Activated CD8-positive, alpha-beta T cell treated with anti-CD3 and anti-CD28 coated beads, Interleukin-2, amount 10 ng/mL, durations not matched to agents 7 days and 5 days (primary cell): ENCODE data around the gene STK40. TPM values are rescaled to one million over a fixed set of nuclear protein-coding genes. Genes with fewer than 3 reads are reported as not detected.

ENCODE experiments used
- ATAC-seq: fragments of 150-1000 bp; cut with Tn5 transposase; one replicate; pipeline ENCODE4 v1.10.0; 2021; ENCODE audit warnings: moderate library complexity
- CTCF ChIA-PET: fragments of 350-600 bp; sonication (Branson Sonifier 250); formaldehyde crosslinking; loops from one replicate; lab custom pipeline; 2021; ENCODE audit warnings: antibody characterized with exemption; lab: Charles Lee
- POLR2A ChIA-PET: fragments of 350-600 bp; sonication (Branson Sonifier 250); formaldehyde crosslinking; loops from one replicate; lab custom pipeline; 2021; ENCODE audit warnings: antibody characterized with exemption; lab: Charles Lee
- DNase-seq: peaks from one replicate; pipeline ENCODE4 v3.0.0-alpha.2; 2020
- H3K27ac Mint-ChIP-seq: one replicate; pipeline ENCODE4 v1.8.0; 2021; ENCODE audit warnings: mild to moderate bottlenecking, mixed read lengths
- H3K27me3 Mint-ChIP-seq: one replicate; pipeline ENCODE4 v1.8.0; 2021; ENCODE audit warnings: low read depth, mixed read lengths
- H3K36me3 Mint-ChIP-seq: one replicate; pipeline ENCODE4 v1.8.0; 2021; ENCODE audit warnings: low read depth, mixed read lengths
- H3K4me1 Mint-ChIP-seq: one replicate; pipeline ENCODE4 v1.8.0; 2021; ENCODE audit warnings: low read depth, mixed read lengths
- H3K4me3 Mint-ChIP-seq: one replicate; pipeline ENCODE4 v1.8.0; 2021; ENCODE audit warnings: mild to moderate bottlenecking, mixed read lengths
- H3K9me3 Mint-ChIP-seq: one replicate; pipeline ENCODE4 v1.8.0; 2022; ENCODE audit warnings: mixed read lengths; ENCODE audit not compliant: insufficient read depth
- total RNA-seq, 2 experiments: library from RNA; stranded (reverse); gene quantifications; one replicate each; pipeline ENCODE4 v1.2.3, GENCODE V29; 2021

The STK40 gene
- total RNA-seq, 2 experiments from 2014 or later, result 69.7 to 72.4 TPM

- ChIA-PET POLR2A (interaction anchor here (0.6 to 5.9 kb wide), 12 partner anchors 10 to 227 kb away, joined by 3 to 59 read pairs (median 5); partner anchors contain the start of genes LSM10, MRPS15, OSCP1 and THRAP3), CTCF (interaction anchor here (0.7 to 2.4 kb wide), 11 partner anchors 10 to 238 kb away, joined by 3 to 28 read pairs (median 6); partner anchors contain the start of genes LSM10 and TRAPPC3)
- H3K9me3 Mint-ChIP-seq, result no peaks in the 10 kb centered on the region
- DNase-seq (no peak), ATAC-seq (no peak)
- peaks cover 44% of the 10 kb centered on the region for H3K4me1 Mint-ChIP-seq
- peaks cover 34% of the 10 kb centered on the region for H3K36me3 Mint-ChIP-seq
- H3K27ac Mint-ChIP-seq, result peak overlapping the region; percentile 99
- peak overlapping the region; percentile 86 for H3K4me3 Mint-ChIP-seq
- H3K27me3 Mint-ChIP-seq, result no peaks in the 10 kb centered on the region
Measured at GRCh38 chr1:36387141-36387949, 1.6 kb upstream of the STK40 start.

GRCh38 chr1:36386265-36387140, 779 bp upstream of the STK40 start:
- ATAC-seq (peak; percentile 73), DNase-seq (peak; percentile 96)
- H3K4me1 Mint-ChIP-seq, result peaks cover 49% of the 10 kb centered on the region
- no peaks in the 10 kb centered on the region for H3K9me3 Mint-ChIP-seq
- peak overlapping the region; percentile 86 for H3K4me3 Mint-ChIP-seq
- peak overlapping the region; percentile 99 for H3K27ac Mint-ChIP-seq
- POLR2A ChIA-PET, result interaction anchor here (0.6 to 5.9 kb wide), 15 partner anchors 9 to 226 kb away, joined by 3 to 59 read pairs (median 5); partner anchors contain the start of genes LSM10, MRPS15, OSCP1 and THRAP3
- peaks cover 27% of the 10 kb centered on the region for H3K36me3 Mint-ChIP-seq
- H3K27me3 Mint-ChIP-seq, result no peaks in the 10 kb centered on the region
- CTCF ChIA-PET, result interaction anchor here (0.7 to 2.1 kb wide), 10 partner anchors 9 to 237 kb away, joined by 3 to 28 read pairs (median 6); partner anchors contain the start of gene LSM10

- Mint-ChIP-seq H3K27me3 (no peaks in the 10 kb centered on the region), H3K36me3 (peaks cover 22% of the 10 kb centered on the region), H3K4me3 (peak overlapping the region; percentile 86), H3K9me3 (no peaks in the 10 kb centered on the region), H3K27ac (peak overlapping the region; percentile 93), H3K4me1 (peaks cover 57% of the 10 kb centered on the region)
- ChIA-PET POLR2A (interaction anchor here (0.8 to 5.9 kb wide), 6 partner anchors 13 to 235 kb away, joined by 3 to 59 read pairs (median 6); partner anchors contain the start of genes LSM10 and TRAPPC3), CTCF (interaction anchor here (0.6 to 2.2 kb wide), 11 partner anchors 12 to 235 kb away, joined by 3 to 18 read pairs (median 4); partner anchors contain the start of genes LSM10, SH3D21 and TRAPPC3)
- DNase-seq (peak; percentile 58), ATAC-seq (no peak)
Measured at GRCh38 chr1:36384542-36385409, 948 bp downstream of the STK40 start.

- peaks cover 64% of the 10 kb centered on the region for H3K4me1 Mint-ChIP-seq
Measured at GRCh38 chr1:36383240-36383639, 2.5 kb downstream of the STK40 start.

GRCh38 chr1:36382669-36383068, 3.1 kb downstream of the STK40 start:
- Mint-ChIP-seq H3K27me3 (no peaks in the 10 kb centered on the region), H3K27ac (no peak overlapping the region), H3K9me3 (no peaks in the 10 kb centered on the region), H3K4me3 (no peak overlapping the region), H3K4me1 (peaks cover 67% of the 10 kb centered on the region), H3K36me3 (peaks cover 21% of the 10 kb centered on the region)
- no peak for ATAC-seq
- POLR2A ChIA-PET, result no interaction called here
- DNase-seq, result no peak
- CTCF ChIA-PET, result interaction anchor here (0.8 to 1.4 kb wide), 2 partner anchors 14 to 40 kb away, joined by 3 to 5 read pairs; no protein-coding TSS in a partner anchor

More at GRCh38 chr1:36383240-36383639, 2.5 kb downstream of the STK40 start:
- ChIA-PET CTCF (interaction anchor here (1.4 kb wide), 1 partner anchor 41 kb away, joined by 3 read pairs; no protein-coding TSS in a partner anchor), POLR2A (no interaction called here)
- Mint-ChIP-seq H3K4me3 (no peak overlapping the region), H3K9me3 (no peaks in the 10 kb centered on the region), H3K27ac (no peak overlapping the region), H3K27me3 (no peaks in the 10 kb centered on the region), H3K36me3 (peaks cover 20% of the 10 kb centered on the region)
- DNase-seq, result no peak
- no peak for ATAC-seq

GRCh38 chr1:36382231-36382630, 3.5 kb downstream of the STK40 start:
- ChIA-PET CTCF (interaction anchor here (0.8 kb wide), 1 partner anchor 13 kb away, joined by 5 read pairs; no protein-coding TSS in a partner anchor), POLR2A (interaction anchor here (1.1 kb wide), 1 partner anchor 15 kb away, joined by 3 read pairs; no protein-coding TSS in a partner anchor)
- no peak overlapping the region for H3K4me3 Mint-ChIP-seq
- H3K27me3 Mint-ChIP-seq, result no peaks in the 10 kb centered on the region
- no peak overlapping the region for H3K27ac Mint-ChIP-seq
- no peak for ATAC-seq
- DNase-seq, result no peak
- peaks cover 19% of the 10 kb centered on the region for H3K36me3 Mint-ChIP-seq
- H3K9me3 Mint-ChIP-seq, result no peaks in the 10 kb centered on the region
- peaks cover 65% of the 10 kb centered on the region for H3K4me1 Mint-ChIP-seq

- ATAC-seq (no peak), DNase-seq (no peak)
- Mint-ChIP-seq H3K27ac (peak overlapping the region; percentile 63), H3K4me3 (no peak overlapping the region), H3K36me3 (peaks cover 20% of the 10 kb centered on the region), H3K4me1 (peaks cover 60% of the 10 kb centered on the region), H3K27me3 (no peaks in the 10 kb centered on the region), H3K9me3 (no peaks in the 10 kb centered on the region)
- POLR2A ChIA-PET, result interaction anchor here (1.1 kb wide), 1 partner anchor 15 kb away, joined by 3 read pairs; no protein-coding TSS in a partner anchor
- CTCF ChIA-PET, result no interaction called here
Measured at GRCh38 chr1:36381405-36381804, 4.3 kb downstream of the STK40 start.

GRCh38 chr1:36380782-36381181, 4.9 kb downstream of the STK40 start:
- Mint-ChIP-seq H3K27ac (peak overlapping the region; percentile 63), H3K4me1 (peaks cover 65% of the 10 kb centered on the region), H3K36me3 (peaks cover 26% of the 10 kb centered on the region), H3K27me3 (no peaks in the 10 kb centered on the region), H3K9me3 (no peaks in the 10 kb centered on the region), H3K4me3 (no peak overlapping the region)
- no peak for ATAC-seq
- DNase-seq, result no peak
- ChIA-PET POLR2A (no interaction called here), CTCF (interaction anchor here (1.9 kb wide), 1 partner anchor 12 kb away, joined by 12 read pairs; no protein-coding TSS in a partner anchor)

- CTCF ChIA-PET, result interaction anchor here (1.9 kb wide), 1 partner anchor 12 kb away, joined by 12 read pairs; no protein-coding TSS in a partner anchor
- no peak for DNase-seq
- Mint-ChIP-seq H3K36me3 (peaks cover 26% of the 10 kb centered on the region), H3K27ac (peak overlapping the region; percentile 63), H3K9me3 (no peaks in the 10 kb centered on the region), H3K27me3 (no peaks in the 10 kb centered on the region), H3K4me1 (peaks cover 65% of the 10 kb centered on the region), H3K4me3 (no peak overlapping the region)
- POLR2A ChIA-PET, result no interaction called here
- no peak for ATAC-seq
Measured at GRCh38 chr1:36380143-36380619, 5.5 kb downstream of the STK40 start.
